NCI-H2107 (cell line): ENCODE data around the gene ANKRD66.
"Not testable (repeated sequence)": the region's sequence is repeated elsewhere in the genome, so short reads cannot be mapped to it uniquely, and the experiment has no call there.

ENCODE experiments used
- DNase-seq: peaks from one replicate; lab custom pipeline; 2025; lab: John Stamatoyannopoulos, UW

ANKRD66 gene

DNA sequence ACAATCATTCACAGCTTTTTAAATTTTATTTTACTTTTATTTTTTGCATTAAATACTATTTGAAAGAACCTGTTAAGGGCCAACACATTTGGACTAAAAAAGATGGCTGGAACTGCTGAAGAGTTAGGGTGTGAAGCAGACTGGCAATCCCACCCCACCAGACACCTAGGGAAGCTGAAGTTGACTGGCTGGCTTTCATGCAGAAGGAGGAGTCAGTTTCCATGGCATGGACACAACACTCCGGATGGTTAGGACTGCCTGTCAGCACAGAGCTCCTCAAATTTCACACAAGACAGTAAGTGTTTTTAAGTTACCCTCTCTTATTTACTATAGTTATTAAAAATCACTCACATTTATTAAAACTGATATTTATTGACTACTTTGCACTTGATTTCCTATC lies at the start of gene ANKRD66:
Gene ANKRD66 (plus strand): TSS at position 238 of the 400 bp plus-strand sequence. CDS start 5,016 bp downstream, outside the sequence.
- DNase-seq: no peak

DNA sequence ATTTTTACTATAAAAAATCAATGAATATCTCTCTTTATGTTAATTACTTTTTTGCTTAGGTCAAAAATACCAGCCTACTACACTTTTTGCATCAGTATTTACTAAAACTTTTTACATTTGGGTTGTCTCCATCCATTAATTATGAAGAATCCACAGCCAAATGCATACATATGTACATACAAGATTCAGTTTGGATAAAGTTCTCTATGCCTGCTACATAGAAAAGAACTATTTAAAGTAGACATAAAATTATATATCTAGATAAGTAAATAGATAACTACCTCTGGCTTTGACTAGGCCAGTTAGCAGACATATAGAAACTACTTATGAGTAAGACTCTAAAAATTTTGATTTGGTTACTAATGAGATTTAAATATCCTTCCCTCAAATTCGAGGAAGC lies 46.8 kb upstream of the ANKRD66 start:
- no peak for DNase-seq

DNA sequence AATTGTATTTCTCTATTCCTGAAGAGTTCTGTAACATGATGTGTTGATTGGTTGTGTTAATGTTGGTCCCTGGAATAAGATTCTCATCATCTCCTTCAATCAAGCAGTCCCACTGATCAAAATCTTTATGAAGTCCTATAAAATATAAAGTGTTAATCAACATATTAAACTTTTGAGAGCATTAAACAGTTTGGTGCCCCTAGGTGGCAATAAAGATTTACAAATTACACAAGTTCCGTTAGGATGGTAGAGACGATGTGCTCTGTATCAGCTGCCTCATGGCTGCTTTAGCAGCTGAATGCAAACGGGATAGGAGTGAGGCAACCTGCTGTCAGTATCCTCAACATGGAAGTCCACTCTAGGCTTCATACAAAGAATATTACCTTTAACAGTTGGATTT lies 42.2 kb upstream of the ANKRD66 start:
- no peak for DNase-seq

DNA sequence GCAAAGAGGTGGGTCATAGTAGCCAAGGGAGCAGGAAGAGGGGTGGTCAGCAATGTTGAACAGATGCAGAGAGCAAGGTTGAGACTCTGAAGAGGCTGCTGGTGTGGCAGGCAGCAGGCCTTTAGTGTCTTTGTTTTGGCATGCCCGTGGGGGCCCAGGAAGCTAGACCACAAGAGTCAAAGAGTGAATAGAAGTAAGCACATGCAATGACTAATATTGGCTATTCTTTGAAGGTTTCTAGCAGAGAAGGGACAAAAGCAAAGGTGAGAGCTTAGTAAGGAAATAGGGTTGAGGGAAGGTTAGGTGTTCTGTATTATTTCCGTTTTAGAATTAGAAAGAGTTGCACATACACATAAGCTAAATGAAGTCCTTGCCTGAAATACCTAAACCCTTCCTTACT lies 40.3 kb upstream of the ANKRD66 start:
- no peak for DNase-seq

DNA sequence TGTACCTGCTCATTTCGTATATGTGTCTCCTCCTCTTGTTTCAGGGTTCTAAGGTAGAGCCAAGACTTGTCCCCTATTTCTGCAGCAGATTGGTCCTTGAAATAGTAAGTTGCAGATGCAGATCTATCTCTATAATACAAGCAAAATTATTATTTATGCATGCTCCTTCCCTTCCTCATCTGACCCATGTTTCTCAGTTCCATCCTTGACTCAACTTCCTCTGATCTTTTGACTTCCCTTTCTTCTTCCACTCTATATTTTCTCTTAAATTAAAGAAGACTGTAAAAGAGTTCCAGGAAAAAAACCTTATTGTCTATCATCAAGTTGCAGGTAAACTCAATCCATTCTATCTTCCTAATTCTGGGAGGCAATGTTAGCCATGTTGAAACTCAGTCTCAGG lies 35.2 kb upstream of the ANKRD66 start:
- DNase-seq: no peak

DNA sequence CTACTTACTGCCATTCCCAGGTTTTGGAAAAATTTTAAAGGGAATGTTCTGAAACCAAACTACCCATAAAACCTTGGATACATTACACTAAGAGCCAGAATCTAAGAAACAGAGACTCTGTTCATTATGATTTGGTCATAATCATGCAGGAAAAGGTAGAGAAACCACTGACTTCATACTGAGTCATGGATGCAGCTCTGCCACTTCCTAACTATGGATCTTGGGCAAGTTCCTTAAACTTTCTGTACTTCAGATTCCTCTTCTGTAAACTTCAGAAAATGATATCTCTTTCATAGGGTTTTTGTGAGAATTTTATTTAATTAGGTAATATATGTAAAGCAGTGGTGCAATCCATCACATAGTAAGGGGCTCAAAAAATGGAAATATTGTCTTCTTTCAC lies 31.6 kb upstream of the ANKRD66 start:
- no peak for DNase-seq

DNA sequence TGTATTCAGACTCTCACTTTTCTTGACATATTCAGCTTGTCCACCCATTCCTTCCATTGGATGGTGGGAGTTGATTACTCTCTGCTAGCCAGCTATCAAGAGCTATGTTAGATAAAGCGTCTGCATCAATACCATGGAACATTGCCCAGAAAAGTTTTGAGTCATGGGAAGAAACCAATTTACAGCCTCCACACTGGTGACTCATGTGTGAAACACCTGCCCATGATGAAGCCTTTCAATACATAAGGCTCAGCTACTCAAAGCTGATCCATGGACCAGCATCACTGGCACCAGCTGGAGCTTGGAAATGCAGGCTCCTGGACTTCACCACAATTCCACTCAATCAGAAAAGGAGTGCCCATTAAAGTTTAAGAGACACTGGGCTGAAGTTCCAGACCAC lies 27.6 kb upstream of the ANKRD66 start:
- DNase-seq: no peak

DNA sequence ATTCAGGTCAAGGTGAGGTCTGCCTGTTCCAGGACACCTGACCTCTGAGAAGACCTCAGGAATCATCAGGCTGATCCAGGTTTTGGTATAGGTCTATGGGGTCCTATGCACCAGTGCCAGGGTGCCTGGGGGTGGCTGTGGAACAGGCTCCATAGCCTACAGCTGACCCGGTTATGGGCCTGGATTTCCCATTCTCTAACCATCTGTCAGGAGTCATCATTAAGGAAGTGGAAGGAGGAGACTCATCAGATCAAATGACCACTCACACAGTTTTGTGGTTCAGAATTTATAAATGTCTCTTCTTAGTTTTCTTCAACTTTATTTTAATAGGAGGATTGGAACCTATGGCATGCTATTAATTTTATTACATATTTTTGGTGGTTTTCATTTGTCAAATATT lies 26.3 kb upstream of the ANKRD66 start:
- DNase-seq: no peak

DNA sequence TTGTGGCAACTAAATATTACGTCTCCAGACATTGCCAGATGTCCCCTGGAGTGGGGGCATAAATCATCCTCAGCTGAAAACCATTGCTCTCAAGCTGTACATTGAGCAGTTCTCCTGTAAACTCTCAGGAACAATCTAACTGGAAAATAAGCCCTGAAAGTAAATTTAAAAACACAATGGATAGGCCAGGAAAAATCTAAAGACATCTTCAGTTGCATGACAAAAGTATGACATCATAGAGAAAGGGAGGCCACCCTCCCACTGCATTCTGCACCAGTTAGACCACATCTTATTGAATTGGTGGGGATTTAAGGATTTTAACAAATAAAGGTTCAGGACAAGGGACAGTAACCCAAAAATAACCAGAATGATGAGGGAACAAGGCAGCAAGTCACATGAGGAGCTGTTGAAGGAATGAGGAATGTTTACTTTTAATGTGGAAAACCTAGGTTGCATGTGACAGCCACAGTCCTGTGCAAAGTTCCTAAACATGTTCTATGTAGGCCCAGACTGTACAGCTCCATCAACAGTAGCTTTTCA lies 16.9 kb upstream of the ANKRD66 start:
- no peak for DNase-seq

DNA sequence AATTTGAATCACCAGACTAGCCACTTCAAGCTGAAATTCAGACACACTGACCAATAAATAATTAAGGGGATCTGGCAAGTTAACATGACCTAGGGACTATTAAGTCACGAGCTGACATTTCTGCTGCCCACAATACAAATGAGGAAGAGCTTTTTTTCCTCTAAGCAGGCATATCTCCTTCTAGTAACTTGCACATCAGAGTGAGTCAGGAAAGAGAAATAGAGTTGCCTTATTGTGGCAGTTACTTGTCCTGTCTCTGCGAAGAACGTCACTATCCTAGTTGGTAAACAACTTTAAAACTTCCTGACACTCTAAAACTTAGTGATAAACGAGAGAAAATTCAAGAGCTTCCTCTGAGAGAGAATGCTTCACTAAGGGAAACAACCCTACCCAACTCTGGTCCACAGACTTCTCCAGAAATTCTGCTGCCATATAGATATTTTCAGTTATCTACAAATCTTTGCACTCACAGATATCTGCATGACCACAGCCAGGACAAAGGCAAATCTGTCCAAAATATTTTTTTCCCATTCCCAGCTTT lies 15.7 kb upstream of the ANKRD66 start:
- no peak for DNase-seq

DNA sequence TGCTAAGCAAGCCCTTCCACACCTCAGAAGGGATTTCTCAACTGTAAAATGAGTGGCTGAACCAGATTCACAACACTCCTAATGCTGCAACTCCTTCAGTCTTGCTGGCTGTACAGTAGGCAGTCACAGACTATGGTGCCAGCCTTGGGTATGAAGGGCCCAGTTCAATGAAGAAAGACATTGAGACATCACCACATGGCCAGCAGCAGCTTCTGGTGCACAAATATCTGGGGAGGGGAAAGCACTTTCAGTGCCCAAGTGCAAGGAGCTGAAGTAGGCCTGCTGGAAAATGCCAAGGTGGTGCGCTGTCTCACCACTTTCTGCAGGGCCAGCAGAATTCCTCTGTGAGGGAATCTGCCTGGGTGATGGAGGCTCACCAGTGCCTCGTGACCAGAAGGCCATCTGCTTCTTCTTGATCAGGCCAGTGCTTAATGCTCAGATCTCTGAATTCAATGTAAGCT lies 13.4 kb upstream of the ANKRD66 start:
- no peak for DNase-seq

DNA sequence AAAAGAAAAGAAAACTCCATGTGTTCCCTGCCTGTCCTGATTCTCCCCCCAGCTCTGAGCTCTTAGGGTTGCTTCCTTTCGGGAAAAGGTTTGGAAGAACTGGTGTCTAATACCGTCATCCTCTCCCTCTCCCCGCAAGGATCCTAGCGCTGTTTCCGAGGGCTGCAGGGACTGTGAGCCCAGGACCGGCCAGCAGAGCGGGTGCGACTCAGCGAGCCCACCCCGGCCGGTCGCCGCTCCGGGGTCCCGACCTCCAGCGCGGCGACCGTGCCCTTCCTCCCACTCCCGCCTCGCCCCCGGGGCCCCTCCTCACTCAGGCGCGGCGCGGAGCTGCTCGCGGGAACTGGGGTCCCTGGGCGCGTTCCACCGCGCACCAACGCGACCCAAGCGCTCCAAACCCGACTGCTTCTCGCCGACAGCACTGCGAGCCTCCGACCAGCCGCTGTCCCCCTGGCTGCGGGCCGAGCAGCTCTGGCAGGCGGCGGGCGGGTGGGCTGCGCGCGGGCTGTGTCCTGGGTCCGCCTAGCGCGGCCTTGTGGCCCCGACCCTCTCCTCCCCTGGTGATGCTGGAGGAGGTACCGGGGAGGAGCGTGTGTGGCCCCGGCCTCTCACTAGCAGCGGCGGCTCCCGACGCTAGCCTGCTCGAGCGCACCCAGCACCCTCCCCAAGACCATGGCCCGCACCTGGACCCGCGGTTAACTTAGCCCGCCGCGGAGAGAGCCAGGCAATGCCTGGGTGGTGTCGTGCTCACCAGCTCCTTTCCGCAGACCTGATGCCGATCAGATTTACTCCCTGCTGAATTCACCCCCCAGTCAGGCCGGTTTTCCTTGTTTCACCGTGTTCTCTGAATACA lies 11.6 kb upstream of the ANKRD66 start, which contains the start of gene PLA2G7:
Gene PLA2G7 (minus strand): TSS at position 509 of the 853 bp plus-strand sequence. CDS start 12,484 bp downstream, outside the sequence.
- no peak for DNase-seq

DNA sequence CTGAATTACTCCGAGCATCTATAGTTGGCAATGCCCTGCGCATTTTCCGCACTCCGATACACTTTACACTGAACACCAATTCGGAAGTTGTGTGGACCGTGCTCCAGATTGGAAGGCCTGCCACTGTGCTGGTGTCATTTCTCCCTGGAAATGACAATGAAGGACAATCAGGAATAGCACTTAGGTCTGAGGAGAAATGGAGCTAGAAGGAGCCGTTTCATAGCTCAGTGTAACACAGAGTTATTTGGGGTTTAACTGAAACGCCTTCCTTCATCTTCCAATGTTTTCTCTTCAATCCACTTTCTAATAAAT lies 11.1 kb upstream of the ANKRD66 start:
- no peak for DNase-seq

DNA sequence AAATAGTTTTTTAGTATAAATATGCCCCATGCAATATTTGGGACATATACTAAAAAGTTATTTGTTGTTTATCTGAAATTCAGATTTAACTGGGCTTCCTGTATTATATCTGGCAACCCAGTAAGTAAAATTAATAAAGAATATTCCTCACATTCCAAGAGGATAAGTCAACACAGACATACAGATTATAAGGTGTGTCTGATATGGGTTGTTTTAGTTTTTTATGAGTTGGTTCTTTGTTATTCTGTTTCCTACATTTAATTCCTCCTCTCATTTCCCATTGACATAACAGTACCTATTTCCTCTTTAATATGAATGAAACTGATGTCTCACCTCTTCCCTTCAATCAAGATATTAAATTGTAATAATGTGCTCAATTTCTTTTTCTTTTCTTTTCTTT lies 9.8 kb upstream of the ANKRD66 start:
- no peak for DNase-seq

DNA sequence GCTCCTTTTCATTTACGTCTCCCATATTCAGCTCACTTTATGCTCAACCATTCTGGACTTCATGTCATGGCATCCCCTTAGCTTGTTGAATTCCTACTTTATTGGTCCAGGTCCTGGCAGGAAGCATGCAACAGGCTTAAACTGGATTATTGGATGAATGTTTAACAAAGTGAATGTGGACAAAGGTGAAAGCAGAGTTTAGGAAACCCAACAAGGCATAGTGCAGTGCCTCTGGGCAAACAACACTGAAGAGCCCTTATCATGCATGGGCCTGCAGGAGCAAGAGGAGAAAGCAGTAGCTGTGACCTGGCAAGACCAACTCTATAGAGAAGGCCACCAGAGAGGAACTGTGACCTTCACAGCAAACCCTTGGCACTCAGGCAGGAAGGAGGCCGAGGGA lies 5.3 kb upstream of the ANKRD66 start:
- DNase-seq: no peak

DNA sequence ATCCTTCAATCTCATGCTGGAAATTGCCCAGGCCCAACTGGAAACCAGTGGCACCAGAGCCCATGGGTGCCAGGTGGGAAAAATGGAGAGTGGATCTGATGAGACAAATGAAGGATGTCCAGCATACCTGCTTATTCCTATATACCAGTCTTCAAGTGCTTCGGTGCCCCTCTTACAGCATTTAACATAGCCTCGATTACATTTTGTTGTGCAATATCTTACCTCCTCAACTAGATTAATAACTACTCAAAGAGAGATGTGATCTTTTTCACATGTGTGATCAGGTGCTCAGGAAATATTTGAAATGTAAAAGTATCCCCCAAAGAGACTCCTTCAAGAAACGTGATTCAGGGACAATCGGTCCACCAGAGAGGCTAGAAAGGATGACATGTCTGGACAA lies 4.8 kb upstream of the ANKRD66 start:
- no peak for DNase-seq

DNA sequence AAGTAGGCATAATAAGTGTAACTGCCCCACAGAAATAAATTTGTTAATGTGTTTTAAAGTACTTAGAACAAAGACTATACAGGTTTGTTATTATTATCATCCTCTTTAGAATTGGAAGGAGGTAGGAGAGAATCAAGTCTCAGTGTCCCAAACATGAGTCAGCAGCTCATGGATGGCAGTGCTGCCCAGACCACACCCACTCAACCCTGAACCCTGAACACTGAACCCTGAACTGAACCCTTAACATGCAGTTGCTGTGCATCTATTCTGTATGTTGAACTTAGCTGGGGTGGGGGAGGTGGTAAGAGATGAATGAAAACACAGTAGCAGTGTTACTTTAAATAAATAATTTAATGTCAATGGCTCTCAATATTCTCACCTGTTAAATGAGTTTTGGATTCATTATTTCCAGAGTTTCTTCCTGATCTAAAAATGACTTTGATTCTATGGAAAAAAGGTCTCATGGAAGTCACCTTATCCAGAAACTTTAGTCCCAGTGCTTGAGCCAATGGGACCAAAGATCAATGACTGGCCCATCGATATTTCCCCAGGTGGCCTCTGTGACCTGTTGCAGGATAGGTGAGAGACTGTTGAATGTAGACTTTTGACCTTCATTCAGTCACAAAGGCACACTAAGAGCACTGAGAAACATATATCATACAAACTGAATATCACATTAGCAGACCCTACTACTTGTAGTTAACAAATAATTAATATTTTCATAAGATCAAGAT lies 3.1 kb upstream of the ANKRD66 start:
- no peak for DNase-seq

DNA sequence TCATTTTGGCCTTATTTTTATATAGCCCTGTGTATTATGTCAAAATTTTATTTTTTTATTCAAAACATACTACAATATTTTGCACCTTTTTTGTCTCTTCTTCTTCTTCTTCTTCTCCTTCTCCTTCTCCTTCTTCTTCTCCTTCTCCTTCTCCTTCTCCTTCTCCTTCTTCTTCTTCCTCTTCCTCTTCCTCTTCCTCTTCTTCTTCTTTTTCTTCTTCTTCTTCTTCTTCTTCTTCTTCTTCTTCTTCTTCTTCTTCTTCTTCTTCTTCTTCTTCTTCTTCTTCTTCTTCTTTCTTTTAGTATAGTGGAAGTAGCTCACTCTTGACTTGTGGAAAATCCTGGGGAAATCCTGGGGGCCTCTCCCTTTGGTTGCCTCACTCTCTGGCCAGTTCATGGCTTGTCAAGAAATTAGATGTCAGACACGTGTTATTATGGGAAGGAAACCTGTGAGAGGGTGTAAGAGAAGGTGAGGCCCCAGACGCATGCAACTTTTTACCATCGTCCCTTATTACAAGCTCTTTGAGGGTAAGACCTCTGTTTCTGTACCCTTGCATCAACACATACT lies 2.5 kb upstream of the ANKRD66 start:
- not testable (repeated sequence) for DNase-seq

DNA sequence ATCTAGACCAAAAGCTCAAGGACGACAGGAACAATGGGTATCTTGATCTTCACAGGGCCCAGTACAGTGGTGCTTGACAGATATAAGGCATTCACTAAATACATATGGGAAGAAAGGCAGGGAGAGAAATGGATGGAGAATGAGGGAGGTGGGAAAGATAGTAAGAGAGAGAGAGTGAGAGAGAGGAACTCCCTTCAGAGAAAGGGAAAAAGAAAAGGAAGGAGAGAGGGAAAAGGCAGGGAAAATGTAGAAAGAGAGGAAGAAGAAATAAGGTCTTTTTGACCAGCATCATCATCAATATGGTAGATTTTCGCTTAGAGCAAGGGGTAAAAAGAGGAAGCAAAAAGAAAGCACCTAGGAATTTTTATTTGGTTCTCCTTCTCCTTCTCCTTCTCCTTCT lies 760 bp upstream of the ANKRD66 start:
- DNase-seq: no peak

DNA sequence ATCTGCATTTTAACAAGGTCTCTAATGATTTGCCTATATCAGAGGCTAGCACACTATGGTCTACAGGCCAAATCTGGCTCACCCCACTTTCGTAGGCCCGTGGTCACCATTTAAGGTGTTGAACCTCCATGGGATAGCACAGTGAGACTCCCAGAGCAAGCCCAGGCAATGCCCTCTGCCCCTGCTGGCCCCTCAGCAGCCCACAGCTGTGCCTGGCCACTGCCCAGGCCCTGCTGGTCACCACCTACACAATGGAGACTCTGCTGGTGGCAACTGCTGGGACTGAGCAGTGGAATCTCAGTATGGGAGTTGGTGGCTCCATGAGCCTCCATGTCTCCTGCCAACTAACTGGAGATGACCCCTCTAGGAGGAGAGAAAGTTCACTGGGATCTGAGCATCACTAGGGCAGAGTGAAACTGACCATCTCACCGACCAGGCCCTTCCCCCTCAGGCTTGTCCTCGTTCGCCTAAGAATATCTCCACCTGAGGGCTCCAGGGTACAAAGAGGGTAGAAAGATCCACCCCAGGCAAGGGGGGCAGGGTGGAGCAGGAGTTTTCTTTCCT lies 2.3 kb downstream of the ANKRD66 start:
- no peak for DNase-seq

DNA sequence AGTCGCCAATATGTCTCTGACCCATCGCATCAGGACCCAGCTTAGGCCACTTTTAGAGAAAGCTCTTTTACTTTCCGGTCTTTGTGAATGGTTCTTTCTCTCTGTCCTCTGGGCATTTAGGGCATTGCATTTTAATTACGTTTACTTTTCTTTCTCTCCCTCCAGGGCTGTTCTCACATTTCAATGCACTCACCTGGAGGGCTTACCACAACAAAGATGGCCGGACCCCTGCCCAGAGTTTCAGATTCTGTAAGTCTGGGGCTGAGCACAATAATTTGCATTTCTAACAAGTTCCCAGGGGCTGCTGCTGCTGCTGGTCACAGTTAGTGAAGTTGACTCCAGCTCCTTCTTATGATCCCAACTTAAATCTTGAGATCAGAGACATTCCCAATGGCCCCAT lies 3.0 kb downstream of the ANKRD66 start:
- DNase-seq: no peak

DNA sequence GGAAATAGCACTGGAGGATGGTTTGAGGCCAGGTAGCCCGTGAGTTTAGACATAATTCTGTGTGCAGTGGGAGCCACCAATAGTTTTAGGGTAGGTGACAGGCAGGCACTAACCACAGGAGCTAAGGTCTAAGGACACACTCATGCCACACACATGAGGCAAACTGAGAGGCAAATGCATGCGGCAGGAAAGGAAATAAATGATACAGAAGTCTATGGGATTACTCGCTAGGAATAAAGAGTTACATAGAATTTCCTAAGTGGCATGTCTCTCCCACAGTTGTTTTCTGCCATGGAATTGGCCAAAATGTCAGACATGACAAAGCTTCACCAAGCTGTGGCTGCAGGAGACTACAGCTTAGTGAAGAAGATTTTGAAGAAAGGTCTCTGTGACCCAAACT lies 4.9 kb downstream of the ANKRD66 start:
- no peak for DNase-seq
